Breast epithelium (tissue), 3 donors: Measurements from ENCODE around the gene ACVR1.

Experiments
- POLR2AphosphoS5 ChIP-seq, 3 donors: sonication (generic); formaldehyde crosslinking; IDR thresholded peaks; one replicate each; pipeline ENCODE4 v1.6.1; 2017; ENCODE audit warnings: antibody characterized with exemption in 3 of 3
- TF ChIP-seq, protein P1 (sequence below), 3 donors: fragments of 450-650 bp; IDR thresholded peaks; one replicate each; pipeline ENCODE4 v1.5.1; 2016 to 2017; ENCODE audit warnings: antibody characterized with exemption in 3 of 3, mild to moderate bottlenecking in 3 of 3, moderate library complexity in 3 of 3

DNA sequence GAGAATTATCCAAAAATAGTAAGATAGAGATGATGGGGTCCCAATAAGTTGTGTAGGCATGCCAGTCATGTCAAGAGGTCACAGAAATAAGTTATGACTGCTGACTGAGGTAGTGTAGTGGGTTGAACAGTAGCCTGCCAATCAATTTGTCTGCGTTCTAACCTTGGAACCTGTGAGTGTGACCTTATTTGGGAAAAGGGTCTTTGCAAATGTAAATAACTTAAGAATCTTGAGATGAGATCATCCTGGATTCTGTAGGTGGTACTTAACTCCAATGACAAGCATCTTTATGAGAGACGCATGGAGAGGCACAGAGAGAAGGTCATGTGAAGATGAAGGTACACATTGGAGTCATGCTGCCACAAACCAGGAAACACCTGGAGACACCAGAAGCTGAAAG is 31.0 kb downstream of the ACVR1 start:
- TF ChIP-seq, protein P1, sequence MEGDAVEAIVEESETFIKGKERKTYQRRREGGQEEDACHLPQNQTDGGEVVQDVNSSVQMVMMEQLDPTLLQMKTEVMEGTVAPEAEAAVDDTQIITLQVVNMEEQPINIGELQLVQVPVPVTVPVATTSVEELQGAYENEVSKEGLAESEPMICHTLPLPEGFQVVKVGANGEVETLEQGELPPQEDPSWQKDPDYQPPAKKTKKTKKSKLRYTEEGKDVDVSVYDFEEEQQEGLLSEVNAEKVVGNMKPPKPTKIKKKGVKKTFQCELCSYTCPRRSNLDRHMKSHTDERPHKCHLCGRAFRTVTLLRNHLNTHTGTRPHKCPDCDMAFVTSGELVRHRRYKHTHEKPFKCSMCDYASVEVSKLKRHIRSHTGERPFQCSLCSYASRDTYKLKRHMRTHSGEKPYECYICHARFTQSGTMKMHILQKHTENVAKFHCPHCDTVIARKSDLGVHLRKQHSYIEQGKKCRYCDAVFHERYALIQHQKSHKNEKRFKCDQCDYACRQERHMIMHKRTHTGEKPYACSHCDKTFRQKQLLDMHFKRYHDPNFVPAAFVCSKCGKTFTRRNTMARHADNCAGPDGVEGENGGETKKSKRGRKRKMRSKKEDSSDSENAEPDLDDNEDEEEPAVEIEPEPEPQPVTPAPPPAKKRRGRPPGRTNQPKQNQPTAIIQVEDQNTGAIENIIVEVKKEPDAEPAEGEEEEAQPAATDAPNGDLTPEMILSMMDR (IDR thresholded peaks at IDR 0.05), result no peak
- TF ChIP-seq POLR2AphosphoS5 (IDR thresholded peaks at IDR 0.05), result no peak
